GM19438 (cell line): ENCODE measurements around the gene INSIG1.

Experiments used
- ATAC-seq: cut with Tn5 transposase; IDR thresholded peaks from one replicate; pipeline ENCODE4 v1.9.1; 2021; ENCODE audit warnings: low read depth; ENCODE audit not compliant: unreplicated experiment

The INSIG1 gene

DNA sequence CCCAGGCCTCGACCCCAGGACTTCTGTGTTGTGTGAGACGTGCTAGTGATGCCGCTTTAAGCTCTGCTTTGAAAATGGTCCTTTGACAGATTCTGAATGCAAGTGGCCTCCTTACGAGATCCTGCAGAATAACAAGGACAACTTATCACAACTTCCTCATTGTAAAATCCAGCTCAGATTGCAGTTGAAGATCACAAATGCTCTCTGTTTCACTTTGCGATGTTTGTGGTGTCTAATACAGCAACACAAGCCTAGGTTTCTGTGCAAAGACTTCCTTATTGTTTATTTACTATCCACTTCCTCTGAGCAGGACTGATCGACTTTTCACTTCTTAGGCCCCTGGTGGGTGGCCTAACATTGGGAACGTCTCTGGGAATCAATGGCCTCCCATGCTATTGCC, 31.7 kb upstream of the INSIG1 start:
- no peak for ATAC-seq

DNA sequence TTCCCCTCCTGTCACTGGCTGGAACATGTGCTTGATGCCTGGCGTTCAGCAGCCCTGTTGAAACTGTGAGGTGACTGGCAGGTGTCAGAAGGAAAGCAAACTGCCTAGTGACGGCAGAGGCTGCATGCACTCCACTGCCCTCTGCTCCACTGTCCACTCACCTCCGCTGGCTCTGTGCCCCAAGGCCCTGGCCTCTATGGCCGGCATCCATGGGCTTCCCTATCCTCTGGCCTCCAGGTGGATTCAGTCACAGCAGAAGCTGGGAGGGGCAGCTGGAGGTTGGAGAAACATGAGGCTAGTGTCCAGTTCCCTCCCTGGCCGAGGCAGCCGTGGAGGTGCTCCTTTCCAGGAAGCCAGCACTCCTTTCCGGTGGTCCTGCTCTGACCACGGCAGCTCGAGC, 31.2 kb upstream of the INSIG1 start:
- ATAC-seq = no peak

DNA sequence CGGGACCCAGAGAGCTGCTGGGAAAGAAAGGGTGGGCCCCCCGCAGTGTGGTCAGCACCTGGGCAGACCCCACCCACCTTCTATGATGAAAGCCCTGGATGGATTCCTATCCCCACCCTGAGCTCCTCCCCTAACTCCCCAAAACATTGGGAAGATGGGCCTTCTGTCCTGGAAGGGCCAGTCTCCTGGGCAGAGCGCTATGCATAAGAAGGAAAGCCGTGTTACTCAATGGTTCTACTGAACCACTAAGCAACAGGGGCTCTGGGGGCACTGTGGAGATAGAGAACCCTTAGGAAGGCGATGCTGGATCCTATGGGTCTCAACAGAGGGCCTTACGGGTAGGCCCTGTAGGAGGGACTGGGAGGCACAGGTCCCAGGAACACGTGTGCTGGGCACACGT, 30.7 kb upstream of the INSIG1 start:
- no peak for ATAC-seq

DNA sequence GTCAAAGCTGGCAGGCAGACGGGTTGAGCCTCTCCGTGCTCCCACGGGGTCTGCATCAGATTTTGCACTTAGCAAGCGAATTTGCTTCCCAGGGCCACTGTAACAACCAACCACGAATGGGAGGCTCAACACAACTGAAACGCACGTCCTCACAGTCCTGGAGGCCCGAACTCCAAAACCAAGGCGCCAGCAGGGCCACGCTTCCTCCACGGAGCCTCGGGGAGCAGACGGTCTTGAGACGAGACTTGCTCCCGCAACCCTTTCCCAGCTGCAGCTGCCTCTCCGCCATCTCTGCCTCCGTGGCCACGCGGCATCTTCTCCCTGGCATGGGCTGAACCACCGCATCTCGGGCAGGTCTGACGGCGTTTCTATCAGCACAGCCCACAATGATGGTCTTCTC, 30.2 kb upstream of the INSIG1 start:
- ATAC-seq = no peak

DNA sequence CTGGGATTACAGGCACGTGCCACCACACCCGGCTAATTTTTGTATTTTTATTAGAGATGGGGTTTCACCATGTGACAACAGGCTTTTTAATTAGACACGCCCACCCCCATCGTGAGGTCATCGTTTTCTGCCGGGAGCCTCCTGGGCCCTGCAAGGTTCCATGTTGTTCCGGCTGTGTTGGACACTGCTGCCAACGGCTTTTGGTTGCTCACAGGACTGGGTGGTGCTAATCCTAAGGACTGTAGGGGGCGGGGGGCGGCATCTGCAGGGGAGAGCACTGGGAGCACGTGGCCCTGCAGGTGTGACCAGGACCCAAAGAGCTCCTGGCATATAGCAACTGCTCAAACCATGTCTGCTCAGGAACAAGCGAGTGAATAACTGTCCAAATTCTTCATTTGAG, 29.5 kb upstream of the INSIG1 start:
- ATAC-seq = no peak

DNA sequence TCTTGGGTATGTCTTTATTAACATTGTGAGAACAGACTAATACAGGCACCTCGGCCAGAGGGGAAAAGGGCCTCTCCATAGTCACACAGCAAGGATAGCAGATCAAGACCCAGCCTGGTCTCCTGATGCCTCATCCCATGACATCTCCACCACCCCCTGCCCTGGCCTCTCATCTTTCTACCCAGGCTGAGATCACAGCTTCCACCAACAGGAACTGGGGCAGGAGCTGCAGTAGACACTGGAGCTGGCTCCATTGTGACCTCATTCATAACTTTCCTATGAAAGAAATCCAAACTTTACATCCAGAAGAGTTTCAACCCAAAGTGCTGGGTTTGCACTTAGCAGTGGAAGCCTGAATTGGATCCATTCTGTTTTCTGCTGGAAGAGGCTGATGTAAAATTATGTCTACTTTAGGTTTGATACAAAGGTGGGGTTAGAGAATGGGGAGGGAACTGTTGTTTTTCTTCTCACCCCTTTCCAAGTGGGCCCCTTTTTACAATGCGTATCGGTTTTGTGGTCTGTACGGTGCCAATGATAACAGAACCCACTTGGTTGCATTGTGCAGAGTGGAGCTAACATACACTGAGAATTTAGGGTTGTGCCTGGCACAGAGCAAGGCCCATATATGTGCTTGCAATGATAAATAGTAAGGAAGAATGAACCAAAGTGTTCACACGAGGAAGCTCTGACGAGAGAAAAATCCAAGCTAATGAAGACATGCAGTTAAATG, 28.6 kb upstream of the INSIG1 start:
- ATAC-seq = no peak

DNA sequence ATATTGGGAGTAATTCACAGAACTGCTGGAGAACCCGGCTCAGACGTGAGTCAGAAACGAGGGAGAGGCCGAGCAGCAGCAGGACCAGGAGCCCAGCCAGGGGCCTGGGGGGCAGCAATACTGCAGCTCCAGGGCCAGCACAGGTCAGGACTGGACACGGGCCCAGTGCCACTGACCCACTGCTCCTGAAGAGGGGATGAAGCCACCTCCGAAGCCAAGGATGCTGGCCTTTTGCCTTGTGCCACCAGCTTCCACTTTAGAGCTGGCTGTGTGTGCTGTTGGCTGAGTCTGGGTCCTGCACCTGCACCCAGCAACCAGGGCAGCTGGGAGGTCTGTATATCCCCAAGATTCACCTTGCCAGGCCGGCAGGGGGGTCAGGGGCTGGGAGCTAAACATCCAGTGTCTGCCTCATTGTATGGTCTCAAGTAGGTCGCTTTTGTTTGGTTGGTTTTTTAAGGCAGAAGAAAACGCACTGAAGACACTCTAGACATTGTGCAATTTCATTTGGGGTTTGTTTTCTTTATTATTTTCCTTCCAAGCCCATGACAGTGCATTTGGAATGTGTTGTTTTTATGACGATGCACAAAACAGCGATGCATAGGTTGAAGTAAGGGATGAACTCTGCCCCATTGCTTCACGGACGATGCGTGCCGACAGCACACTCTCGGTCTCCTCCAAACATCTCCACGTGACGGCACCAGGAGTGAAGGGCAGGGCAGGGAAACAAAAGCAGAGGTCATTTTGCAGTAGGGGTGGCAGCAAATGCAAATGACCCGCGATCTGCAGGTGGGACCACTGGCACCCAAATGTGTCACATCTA, 27.7 kb upstream of the INSIG1 start:
- ATAC-seq = no peak

DNA sequence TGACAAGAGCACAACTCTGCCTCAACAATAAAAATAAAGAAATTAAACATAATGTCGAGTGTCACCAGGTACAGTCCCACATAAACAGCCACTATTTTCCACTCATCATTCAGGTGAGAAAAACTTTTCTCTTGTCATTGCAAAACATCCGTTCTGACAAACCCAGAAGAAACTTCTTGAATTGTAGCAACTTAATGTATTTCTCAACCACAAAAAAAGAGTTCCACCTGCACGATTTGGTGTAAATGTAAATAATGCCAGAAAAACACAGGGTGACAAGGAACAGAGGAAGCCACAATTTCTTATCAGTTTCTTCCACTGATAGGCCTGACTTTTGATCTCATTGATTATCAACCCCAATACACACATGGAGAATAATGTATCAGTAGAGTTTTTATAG, 26.8 kb upstream of the INSIG1 start:
- no peak for ATAC-seq

DNA sequence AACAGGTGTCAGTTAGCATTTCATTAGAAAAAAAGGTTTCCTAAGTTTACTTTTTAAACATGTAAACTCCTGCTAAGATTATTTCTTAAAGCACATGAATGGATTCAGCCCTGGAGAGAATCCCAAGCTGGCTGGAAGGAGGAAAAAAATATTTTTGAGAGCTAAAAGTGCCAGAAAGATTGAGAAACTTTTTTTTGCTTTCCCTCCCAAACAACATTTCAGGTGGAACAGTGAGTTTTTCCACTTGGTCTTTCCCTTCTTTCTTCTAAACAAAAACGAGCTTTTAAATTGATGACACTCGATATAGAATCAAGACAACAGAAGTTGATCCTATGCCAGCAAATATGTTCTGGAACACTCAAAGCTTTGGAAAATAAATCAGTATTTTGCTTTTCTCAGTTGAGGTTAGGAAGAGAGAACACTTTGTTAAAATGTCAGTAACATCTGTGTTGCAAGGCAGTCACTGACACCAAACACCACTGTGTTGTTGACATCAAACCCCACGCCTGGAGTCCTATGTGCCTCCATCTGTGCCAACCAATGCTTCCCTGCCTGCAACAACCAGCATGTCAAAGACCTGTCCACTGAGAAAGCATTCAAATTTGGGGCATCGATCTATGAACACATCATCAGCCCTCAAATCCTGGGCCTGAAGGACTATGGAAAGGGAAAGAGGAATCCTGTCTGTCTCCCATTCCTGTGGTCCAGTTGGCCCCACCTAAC, 22.9 kb upstream of the INSIG1 start:
- no peak for ATAC-seq

DNA sequence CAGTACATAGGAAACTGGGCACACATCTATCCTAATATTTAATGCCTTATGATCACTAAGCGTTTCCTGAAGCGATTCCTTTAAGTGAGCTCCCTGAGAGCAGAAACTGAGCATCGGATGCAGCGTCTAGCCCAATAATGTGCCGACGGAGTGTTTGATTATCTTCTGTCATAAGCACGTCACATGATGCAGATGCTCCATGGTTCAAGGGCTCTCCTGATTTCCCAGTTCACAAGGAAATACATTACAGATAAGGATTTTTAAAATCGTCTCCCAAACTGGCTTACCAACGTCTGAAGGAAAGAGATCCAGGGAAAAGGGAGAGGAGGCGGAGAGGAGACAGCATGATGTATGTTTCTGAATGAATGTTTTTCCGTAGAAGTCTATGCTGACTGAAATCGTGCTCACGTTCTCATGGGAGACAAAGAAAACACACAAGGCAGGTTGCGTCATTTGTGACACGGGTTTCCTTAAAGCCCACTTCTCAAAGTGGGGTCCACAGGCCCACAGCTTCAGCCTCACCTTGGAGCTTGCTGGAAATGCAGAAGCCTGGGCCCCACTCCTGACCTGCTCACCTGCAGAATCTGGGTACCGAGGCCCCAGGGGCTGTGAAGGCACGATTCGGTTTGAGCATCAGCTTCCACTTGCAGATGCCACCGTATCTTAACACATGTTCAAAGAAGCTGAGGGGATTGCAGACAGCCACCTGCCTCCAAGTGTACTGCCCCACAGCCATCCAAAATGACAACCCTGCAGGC, 21.5 kb upstream of the INSIG1 start:
- no peak for ATAC-seq

DNA sequence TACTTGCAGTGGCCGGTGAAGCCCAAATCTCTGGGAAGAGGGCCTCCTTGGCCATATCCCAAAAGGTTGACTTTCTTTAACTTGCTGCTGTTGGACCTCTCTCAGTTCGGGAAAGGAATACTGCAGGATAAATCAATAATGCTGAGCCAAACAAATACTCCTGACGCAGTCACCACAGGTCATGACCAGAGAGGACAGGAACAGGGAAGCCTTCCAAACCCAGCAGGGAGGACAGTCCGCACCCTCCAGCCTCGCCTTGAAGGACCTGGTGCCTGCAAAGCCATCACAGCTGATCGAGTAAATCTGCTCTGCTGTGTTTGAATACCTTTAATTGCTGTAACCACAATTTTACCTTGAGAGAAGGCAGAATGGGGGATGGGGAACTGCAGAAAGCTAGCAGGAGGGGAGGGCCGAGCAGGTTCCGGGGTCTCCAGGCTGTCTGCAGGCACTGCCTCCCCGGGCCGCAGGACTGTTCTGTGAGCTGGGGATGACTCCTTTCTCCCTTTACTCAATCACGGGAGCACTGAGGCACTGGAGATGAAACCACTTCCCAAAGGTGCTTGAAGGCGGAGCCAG, 20.8 kb upstream of the INSIG1 start:
- ATAC-seq = no peak

DNA sequence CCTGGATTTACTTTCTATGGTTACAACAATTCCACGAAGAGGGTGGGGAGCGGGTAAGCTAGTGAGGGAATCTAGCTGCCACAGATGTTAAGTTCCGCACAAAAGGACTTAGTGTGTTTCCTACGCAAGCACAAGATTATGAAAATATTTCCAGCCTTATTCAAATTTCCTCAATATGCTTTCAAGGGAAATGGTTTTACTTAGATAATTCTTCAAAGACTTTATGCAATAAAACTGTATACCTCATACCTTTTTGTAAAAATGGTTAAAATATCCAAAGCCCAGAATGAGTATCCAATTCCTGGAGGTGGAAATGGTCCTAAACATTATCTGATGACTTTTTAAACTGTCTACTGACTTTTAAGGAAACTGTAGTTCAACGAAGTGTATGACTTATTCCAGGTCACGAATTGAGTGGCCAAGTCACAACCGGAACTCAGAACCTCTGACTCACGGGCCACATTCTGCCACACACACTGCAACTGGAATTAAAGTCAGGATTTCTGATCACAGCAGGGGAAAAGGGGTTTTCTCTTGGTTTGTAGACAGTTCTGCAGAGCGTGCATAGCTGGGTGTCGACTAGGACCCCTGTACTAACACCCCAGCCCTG, 20.2 kb upstream of the INSIG1 start:
- no peak for ATAC-seq

DNA sequence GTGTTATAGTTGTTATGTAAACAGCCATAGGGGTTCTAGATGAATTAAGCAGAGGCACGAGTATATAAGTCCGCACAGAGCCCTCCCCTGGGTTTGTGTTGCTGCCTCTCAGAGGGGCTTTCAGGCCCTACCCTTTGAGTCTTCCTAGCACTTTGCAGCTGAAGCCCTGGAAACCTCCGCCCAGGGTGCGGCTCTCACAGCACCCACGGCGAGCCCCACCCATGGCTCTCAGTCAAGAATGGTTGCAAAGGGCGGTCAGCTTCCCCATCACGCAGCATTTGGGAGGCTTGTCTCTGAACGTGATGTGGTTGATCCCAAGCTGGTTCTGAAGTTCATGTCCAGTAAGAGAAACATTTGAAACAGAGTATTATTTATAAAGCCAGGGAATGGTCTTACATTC, 18.8 kb upstream of the INSIG1 start:
- ATAC-seq = no peak

DNA sequence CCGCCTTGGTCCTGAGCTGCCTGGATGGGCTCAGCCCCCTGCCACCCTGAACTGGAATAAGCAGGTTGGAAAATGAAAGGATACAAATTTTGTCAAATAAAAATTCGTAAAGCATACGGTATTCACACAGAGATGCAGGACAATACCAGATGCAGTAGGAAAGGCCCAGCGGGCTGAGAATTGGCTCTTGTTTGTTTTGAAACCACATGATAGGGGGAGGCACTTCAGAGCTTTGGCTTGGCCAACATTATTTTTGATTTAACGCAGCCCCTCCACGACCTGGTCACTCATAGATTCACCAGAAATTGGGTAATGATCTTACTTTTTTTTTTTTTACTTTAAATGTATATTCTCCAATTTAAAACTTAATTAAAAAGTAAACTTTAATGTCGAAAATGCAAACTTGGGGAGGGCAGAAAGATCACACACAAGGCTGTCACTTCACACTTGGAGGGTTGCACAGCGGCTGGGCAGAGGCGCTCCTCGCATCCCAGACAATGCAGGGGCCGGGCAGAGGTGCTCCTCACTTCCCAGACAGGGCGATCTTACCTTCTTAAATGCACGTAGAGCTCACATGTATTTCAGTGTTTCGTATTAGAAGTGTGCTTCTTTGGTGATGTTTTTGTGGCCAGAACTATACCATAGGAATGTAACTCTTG, 17.8 kb upstream of the INSIG1 start:
- no peak for ATAC-seq

DNA sequence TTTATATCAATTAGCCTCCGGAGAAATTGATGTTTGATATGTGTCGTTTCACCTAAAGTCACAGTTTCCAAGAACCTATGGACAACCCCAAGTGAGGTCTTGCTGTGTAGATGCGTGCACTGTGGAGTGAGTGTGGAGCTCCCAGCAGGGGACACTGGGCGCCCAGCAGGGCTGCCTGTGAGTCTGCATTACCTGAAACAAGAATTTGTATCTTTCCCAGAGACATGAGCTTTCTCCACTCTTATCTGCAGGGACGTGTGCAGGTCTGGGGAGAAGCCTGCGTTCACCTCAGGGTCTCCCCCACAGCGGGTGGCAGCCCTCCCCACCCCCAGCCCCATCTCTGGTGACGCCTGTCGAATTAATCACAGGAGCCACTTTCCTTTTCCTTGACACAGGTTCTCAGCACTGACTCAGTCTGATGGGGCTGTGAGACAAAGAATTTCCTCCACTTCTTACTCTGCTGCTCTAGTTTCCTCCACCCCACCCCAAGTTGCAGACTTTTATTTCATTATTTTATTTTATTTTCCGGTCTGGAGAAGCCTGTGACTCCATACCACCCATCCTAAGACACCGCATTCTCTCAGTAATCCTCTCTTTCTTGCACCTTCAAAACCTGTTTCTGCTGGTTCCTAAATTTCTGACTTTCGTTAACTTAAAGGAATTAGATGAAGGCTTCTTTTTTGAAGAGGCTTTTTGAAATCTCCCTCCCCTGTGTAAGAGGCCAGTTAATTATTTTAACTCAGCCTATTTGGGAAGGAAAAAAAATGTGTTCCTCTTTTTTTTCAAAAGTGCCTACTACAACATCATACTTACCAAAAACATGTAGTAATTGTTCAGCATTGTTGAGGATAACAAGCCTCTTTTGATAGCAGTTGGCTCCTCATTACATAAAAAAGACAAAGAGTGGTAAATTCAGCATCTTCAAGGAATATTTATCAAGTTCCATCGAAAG, 17.0 kb upstream of the INSIG1 start:
- ATAC-seq = no peak

DNA sequence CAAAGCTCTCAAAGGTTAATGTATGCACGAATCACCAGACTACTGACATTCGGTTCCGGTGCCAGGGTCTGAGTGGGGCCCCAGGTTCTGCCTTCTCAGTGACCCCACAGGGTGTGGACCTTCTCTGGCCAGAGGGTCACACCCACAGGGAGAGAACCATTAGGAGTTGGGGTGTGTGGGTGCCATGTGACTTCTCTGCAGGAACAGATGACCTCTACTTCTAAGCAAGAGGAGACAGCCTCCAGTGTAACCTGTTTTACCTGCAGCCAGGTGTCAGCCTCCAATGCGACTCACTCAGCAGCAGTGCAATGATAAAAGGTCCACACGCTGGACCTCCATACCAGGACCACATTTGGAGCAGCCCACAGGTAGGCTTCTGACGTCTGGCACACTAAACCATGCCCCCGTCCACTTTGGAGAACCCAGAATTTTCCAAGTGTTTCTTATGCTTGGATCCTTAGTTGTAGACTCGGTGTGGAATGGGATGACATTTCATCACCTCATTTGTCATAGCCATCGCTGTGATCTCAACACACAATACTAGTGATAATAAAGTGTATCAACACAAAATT, 16.2 kb upstream of the INSIG1 start:
- no peak for ATAC-seq

DNA sequence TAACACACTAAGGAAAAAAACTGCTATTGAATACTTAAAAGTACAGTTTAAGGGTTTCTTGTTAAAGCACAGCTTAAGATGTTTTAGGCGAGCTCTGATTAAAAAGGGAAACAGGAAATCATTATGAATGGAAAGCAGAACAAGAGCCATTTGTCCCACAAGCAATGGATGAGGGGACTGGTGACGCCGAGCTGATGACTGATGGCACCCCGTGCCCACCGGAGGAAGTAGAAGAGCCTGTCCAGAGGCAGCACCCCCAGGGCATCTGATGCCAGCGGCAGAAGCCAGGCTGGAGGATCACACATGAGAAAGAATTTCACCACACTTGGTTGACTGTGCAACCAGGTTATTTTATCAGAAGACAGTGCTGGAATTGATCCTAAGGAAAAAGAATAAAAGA, 15.0 kb upstream of the INSIG1 start:
- no peak for ATAC-seq

DNA sequence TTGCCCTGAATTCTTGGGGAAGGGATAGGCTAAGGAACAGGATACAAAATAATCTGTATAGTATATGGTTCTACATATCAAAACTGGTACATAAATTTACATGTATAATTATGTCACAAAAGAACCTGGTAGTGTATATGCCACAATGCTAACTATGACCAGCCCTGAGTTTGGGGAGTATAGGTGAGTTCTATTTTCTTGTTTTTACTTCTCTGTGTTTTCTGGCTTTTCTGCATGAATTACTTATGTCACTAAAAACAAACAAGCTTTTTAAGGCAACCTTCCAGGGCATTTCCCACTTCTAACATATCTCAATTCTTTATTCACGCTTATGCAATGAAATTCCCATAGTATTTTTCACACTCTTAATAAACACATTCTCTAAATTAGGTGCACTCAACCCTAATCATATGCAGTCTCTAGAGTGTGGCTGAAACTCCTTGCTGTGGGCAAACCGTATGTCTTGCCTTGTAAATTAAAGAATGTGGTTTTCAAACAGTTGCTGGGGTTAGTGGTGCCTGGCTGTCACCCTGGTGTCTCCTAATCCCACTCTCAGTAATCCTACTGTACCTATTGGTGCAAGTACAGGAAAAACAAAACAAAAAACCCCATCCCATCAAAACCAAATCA, 14.0 kb upstream of the INSIG1 start:
- ATAC-seq = peak; percentile 87
